HT-29 (cell line): ENCODE data around the gene FAM168A. TPM values are rescaled to one million over a fixed set of nuclear protein-coding genes. Genes with fewer than 3 reads are reported as not detected.
A peak's percentile ranks its signal among the peaks of the same experiment; 100 is the strongest.

Source experiments
- DNase-seq: peaks from one replicate; pipeline ENCODE4 v3.0.0-alpha.2; 2015; ENCODE audit warnings: low spot score
- total RNA-seq: library from RNA; depleted of rRNA; stranded (reverse); fragments of >200 nt; shearing (Covaris generic); gene quantifications from 2 replicates; pipeline ENCODE4 v1.2.3, GENCODE V29; 2014

Gene FAM168A
- total RNA-seq, 1 experiment from 2014 or later: 8.1 TPM

DNA sequence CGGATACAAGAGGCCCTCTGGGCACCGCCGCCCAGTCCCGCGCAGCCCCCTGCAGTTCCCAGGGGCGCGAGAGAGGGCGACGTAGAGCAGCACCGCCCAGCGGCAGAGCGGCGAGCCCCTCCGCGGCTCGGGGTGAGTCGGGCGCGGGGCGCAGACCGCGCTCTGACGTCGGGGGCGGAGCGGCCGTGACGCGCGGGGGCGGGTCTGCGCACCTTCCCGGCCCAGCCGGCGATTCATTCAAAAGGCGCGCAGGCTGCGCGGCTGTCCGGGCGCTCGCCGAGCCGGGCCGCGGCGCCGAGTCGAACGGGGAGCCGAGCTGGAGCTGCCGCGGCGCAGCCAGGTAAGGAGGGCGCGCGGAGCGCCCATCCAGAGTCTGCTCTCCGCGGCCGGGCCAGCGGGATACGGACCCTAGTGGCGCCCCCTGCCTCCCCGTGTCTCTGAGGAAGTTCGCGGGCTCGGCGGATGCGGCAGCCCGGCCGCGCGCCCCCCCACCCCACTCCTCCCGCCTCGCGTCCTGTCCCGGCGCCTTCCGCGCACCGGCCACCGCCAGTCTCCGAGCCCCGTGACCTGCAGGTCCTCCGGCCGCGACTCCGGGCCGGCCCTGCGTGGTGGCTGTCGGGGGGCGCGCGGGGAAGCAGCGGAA is 221.6 kb downstream of the FAM168A start, which contains the start of gene RELT:
RELT (plus strand) TSS at position 240 of the 643 bp plus-strand sequence. CDS start 12,738 bp downstream, outside the sequence.
- peak; percentile 96 for DNase-seq

DNA sequence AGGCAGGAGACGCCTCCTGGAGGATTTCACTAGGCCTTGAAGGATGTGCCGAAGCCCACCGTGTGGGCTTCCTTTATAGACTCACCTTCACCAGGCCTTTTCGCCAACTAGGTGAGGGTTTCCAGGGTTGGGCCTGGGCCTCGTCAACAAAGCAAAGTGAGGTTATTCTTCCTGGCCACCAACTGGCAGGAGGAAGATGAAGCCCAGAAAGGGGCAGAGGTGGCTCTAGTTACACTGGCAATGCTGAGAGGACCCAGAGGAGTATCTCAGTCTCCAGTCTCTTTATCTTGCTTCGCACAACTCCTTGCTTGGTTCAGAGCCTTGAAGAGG is 222.1 kb downstream of the FAM168A start:
- no peak for DNase-seq

DNA sequence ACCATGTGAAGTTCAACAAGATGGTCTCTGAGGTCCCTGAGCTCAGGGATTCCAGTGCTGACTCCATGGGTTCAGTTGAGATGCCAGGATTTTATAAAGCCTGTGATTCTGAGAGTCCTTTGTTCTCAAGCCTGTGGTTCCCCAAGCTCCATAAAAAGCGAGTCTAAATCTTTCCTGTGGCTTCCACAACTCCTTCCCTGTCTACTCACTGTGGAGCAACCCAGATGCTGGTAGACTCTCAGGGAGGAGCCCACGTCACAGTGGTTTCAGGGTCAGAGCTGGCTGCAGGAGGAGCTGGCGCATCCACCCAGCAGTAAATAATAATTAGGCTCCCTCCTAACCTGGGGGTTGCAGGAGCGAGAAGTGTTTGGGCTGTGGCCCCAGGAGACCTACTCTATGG is 223.8 kb downstream of the FAM168A start:
- DNase-seq: no peak

DNA sequence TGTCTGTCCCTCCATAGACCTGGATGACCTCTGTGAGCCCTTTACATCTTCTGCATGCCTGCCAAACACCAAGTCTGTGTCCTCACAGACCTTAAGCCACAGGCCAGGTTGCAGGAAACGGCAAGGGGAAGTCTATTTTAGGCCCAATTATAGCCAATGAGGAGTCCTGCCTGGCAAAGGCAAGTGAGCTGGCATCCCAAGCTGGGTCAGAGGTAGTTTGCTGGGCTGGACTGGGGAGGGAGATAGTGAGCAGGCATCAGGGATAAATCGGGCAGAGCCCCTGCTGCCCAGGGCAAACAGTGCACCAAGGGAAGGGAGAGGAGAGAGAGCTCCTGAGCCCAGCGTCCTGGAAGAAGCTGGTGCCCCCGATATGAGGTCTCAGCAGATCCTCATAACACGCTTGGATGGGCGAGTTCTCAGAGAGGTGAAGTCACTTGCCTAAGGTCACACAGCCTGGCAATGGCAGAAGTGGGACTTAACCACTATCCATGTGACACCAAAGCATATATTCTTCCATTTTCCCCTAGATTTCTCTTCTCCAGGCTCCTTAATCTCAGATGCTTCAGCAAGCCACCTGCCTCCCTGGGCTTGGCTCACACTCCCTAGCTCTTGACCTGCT is 225.4 kb downstream of the FAM168A start:
- DNase-seq: peak; percentile 58

DNA sequence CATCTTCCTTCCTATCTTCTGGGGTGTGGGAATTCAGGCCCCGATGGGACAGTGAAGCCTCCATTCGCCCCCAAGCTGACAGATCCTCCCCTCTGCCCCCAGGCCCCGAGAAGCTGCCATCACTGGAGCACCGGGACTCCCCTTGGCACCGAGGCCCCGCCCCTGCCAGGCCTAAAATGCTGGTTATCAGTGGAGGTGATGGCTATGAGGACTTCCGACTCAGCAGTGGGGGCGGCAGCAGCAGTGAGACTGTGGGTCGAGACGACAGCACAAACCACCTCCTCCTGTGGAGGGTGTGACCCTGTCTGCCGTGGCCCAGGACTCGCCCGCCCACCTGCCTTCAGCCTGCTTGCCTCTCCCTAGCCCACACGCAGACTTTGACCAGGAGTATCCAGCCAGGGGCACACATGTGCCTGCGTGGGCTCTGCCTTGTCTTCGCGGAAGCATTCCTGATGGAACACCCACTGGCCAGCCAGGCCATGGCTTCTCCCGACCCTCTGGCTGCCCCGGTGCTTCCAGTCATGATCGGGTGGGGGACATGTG is 230.4 kb downstream of the FAM168A start:
- DNase-seq: no peak

DNA sequence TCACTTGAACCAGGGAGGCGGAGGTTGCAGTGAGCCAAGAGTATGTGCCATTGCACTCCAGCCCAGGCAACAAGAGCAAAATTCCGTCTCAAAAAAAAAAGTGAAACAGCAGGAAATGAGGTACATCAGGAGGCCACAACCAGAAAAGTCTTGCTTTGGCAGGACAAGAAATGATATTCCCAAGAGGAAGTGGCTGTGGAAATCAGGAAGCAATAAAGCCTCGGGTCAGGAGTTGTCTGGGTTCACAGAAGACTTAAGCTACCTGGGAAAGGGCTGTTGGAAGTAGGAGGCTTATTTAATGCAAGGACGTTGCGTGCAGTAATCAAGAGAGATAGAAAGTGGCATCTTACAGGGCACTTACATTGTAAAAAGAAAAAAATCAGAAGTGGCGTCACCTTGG is 231.0 kb downstream of the FAM168A start:
- no peak for DNase-seq

DNA sequence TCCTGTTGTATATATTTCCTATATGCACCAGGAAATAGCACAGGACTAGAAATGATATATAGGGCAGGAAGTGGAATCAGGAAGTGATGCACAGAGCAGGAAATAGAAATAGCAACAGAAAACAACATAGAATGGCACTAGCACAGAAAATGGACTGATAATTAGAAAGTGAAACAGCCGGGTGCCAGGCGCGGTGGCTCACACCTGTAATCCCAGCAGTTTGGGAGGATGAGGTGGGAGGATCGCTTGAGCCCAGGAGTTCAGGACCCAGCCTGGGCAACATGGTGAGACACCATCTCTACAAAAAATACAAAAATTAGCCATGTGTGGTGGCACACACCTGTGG is 231.7 kb downstream of the FAM168A start:
- DNase-seq: no peak

DNA sequence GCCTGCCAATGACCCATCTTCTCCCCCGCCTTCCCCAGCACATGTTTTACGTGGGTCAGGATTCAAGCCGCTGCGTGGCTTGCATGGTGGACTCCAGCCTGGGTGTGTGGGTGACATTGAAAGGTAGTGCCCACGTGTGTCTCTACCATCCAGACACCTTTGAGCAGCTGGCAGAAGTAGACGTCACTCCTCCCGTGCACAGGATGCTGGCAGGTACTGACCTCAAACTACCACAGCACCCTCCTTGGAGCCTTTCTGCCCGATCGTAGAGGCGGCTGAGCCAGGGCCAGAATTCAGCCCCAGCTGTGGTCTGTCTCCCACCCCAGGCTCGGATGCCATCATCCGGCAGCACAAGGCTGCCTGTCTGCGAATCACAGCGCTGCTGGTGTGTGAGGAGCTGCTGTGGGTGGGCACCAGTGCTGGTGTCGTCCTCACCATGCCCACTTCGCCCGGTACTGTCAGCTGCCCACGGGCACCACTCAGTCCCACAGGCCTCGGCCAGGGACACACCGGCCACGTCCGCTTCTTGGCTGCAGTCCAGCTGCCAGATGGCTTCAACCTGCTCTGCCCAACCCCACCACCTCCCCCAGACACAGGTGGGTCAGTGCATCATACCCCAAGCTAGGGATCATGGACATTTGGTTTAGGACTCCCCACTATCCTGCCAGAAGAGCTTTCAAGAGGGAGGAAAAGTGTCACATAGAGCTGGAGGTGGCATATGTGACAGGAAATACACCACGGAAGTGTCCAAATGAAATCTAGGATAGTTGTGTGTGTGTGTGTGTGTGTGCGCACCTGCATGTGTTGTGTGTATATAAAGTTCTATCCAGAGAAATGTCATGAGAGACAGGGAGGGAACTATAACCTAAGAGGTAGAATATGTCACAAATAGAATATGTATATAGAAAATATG is 232.3 kb downstream of the FAM168A start:
- no peak for DNase-seq

DNA sequence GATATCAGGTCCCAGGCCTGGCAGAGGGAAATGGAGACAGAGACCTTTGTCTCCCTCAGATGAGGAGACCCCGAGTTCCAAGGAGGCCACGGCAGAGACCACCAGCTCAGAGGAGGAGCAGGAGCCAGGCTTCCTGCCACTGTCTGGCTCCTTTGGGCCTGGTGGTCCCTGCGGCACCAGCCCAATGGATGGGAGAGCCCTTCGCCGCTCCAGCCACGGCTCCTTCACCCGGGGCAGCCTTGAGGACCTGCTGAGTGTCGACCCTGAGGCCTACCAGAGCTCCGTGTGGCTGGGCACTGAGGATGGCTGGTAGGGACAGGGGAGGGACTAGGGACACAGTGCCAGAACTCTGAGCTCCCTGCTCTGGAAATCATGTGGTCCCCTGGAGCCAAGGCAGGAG is 234.8 kb downstream of the FAM168A start:
- DNase-seq: no peak

DNA sequence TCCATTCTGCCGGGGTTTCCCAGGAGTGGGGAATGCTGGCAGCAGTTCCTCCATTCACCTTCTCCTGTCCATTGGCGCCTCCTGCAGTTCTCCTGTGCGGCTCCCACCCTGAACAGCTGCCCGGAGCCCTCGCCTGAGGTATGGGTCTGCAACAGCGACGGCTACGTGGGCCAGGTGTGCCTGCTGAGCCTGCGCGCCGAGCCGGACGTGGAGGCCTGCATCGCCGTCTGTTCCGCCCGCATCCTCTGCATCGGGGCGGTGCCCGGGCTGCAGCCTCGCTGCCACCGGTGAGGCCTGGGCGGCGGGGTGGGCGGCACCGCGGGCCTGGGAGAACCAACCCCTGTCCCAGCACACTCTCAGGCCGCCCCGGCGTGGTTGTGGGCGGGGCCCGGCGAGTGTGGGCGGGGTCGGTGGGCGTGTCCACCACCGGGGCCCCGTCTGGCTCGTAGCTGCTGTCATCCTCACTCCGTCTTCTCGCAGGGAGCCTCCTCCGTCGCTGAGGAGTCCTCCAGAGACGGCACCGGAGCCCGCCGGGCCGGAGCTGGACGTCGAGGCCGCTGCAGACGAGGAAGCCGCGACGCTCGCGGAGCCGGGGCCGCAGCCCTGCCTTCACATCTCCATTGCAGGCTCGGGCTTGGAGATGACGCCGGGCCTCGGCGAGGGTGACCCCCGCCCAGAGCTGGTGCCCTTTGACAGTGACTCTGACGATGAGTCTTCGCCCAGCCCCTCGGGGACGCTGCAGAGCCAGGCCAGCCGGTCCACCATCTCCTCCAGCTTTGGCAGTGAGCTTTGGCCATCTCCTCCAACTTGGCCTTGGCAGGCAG is 235.7 kb downstream of the FAM168A start:
- DNase-seq: no peak

DNA sequence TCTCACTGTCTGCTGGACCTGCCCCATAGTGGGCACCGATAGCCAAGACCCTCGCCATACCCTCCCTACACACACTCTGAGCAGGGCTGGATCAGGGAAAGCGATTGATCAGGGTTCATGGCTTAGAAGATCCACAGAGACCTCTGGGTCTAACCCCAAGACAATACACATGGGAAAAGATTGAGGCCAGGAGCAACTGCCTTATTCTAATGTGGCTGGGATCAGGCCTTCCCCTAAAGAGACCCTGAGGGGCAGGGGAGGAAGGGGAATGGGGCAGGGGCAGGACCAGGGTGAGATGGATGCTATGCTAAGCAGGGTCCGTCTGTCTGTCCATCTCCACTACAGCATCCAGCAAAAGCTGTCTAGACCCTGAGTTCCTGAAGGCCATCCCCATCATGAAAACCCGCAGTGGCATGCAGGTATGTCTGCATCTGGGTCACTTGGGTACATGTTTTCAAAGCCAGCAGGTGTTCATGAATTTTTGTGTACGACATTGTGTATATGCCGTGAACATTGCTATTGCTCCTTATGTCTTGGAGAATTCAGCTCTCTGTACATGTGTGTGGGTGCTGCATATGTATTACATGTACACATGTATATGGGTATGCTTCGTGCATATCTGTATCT is 237.1 kb downstream of the FAM168A start:
- no peak for DNase-seq

DNA sequence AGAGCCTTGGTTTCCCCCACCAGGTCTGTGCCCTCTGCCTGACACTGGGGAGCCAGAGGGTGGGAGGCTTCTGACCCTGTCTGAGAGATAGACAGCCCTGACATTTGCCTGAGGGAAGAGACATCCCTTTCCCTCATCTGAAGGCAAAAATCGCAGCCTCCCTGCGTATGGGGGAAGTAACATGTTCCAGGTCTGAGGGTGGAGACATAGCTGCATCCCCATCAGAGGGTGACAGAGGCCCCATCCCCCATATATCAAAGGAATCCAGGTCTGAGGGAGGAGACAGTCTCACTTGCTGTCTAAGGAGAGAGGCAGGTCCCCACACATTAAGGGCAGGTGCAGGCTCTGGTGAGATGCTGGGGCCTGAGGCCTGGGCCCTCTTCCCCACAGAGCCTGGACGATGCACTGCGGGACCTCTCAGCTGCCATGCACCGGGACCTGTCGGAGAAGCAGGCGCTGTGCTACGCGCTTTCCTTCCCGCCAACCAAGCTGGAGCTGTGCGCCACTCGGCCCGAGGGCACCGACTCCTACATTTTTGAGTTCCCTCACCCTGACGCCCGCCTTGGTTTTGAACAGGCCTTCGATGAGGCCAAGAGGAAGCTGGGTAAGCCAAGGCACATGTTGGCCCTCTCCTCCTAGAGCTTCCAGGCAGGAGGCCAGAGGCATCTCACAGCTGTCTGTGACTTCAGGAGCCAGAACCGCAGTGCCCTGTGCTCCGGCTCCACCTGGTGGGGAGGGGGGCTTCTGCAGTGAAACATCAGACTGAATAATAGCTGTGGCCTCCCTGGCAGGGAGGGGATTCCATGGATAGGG is 237.8 kb downstream of the FAM168A start:
- DNase-seq: peak; percentile 40

DNA sequence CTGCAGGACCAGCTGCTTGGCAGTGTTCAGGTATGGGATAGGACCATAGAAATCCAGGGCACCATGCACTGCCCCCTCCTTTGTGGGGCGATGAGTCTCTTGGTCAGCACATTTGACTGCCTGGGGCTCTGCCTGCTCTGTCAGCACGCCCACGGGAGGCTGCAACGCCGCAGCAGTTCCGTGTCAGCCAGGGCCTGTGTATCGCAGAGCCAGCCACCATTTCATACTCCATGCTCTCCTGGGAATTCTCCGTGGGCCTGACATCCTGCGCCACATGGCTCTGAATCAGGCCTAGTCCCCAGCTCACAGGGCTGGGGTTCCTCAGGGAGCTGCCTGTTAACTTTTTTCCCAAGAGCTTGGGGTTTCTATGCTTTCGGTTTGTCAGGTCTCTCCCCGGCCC is 238.6 kb downstream of the FAM168A start:
- no peak for DNase-seq

DNA sequence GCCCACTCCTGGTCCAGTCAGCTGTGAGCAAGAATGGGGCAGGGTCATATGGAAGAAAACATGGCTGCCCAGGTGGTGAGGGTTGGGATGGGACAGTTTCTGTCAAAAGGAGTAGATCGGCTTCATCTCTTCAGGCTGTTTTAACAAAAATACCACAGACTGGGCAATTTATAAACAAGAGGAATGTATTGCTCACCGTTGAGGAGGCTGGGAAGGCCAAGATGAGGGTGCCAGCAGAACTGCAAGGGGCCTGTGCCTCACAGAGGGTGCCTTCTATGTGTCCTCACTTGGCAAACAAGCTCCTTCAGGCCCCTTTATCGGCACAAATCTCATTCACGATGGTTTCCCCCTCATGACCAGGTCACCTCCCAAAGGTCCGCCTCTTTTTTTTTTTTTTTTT is 239.8 kb downstream of the FAM168A start:
- DNase-seq: no peak

DNA sequence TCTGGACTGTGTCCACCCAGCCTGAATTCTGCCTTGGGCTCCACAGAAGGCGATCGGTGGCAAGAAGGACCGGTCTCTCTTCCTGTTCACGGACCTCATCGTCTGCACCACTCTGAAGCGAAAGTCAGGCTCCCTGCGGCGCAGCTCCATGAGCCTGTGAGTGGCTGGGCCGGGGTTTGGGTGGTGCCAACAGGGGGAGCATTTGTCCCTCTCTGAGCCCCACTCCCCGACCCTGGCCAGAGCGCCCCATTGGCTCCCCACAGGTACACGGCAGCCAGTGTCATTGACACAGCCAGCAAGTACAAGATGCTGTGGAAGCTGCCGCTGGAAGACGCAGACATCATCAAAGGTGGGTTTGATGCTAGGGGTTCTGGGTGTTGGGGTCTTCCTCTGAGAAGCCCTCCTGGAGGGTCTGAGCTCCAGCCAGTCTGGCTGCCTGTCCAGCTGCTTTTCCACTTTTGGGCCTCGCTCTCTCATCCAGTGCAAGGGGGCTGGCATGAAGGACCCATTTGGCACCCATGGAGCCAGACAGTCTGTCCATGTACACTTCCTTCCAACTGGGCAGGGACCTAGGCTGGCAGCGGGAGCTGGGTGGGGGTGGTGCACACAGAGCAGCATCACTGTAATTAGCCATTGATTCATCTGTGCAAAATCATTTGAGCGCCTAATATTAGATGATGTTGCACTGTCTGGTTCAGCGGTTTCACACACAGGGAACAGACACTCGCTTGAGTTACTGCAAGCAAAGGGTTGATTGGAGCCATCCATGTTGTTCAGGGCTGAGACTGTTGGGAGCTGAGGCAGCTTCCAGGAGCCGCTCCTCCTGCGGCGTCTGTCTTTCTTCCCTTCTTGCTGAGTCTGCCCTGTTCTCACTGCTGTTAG is 240.7 kb downstream of the FAM168A start:
- no peak for DNase-seq

DNA sequence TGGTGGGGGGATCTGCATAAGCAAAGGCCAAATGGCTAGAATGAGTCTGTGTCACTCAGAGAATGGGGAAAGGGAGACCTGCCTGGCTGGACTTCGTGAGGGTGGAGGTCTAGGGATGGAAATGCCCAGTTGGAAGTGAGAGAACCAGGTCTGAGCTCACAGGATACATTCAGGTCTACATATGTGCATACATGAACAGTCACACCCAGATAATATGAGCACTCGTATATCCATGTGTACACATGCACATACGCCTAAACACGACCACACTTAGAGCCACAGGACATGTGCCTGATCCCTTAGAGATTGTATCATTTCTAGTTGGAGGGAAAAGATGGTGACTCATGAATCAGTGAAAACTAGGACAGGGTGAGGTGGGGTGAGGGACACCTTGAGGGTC is 242.8 kb downstream of the FAM168A start:
- DNase-seq: no peak

DNA sequence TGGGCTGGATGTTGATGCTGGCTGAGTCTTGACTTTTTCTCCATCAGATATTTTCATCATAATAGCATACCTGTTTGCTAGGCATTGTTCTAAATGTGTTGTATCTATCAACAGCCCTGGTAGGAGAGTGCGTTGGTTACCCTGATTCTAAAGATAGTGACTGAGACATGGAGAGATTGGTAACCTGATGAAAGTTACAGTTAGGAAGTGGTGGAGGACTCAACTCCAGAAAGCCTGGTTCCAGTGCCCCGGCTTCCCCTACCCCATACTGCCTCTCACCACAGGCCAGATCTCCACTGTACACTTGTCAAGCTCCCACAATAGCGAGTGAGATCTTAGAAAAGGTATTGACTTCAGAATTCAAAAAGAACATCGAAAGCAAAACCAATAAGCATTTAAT is 244.5 kb downstream of the FAM168A start:
- no peak for DNase-seq

DNA sequence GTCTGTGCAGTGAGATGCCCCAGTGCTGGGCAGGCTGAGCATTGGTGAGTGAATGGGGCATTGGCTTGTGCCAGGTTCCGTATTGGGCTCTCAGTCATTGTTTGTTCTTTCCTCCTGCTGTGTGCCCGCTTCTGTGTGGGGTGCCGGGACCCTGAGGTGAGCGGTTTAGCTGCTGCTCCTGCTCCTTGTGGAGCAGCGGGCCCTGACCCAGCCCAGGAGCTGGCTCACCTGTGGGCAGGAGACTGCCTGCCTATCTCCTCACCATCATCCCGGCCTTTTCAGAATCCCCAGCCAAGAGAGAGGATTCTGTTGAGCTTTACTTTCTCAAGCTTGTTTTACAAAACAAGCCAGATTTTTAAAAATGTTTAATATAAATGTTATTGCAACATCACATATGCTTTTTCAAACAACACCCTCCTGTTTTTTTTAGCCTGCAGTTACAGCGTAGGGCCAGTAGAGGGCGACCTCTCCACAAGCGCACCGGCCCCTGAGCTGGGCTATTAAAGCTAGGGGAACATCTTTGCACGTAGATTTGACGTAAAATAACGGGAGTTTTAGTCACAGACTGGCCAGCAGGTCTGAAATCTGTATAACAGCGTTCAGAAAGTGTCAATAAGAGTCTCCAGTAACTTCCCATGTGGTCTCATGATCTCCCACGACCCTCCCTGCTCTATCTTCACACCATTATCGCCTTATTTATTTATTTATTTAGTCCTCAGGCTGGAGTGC is 246.8 kb downstream of the FAM168A start:
- peak; percentile 82 for DNase-seq
